Natural killer cell (primary cell): ENCODE data around the gene JAKMIP1. TPM values are rescaled to one million over a fixed set of nuclear protein-coding genes. Genes with fewer than 3 reads are reported as not detected.

Experiments used
- ATAC-seq, 3 donors: fragments of 150-1000 bp in 2 of 3; fragments of 200-7000 bp in 1 of 3; cut with Tn5 transposase; 1 replicate in 1 of 3; 2 replicates in 2 of 3; pipeline ENCODE4 v1.10.0; 2021; ENCODE audit warnings: mild to moderate bottlenecking in 2 of 3, moderate library complexity in 2 of 3
- DNase-seq, 2 donors: peaks; one replicate each; pipeline versions ENCODE4 v3.0.0 to v3.0.0-alpha.2; 2013 to 2021; ENCODE audit warnings: mixed read lengths in 1 of 2
- H3K27ac ChIP-seq: one replicate; pipeline ENCODE4 v1.5.1; 2013; ENCODE audit warnings: mild to moderate bottlenecking, low read length
- H3K27me3 ChIP-seq: one replicate; pipeline ENCODE4 v1.6.1; 2013; ENCODE audit warnings: low read length; ENCODE audit not compliant: control insufficient read depth, insufficient read depth
- H3K36me3 ChIP-seq: one replicate; pipeline ENCODE4 v1.6.1; 2013; ENCODE audit warnings: low read length; ENCODE audit not compliant: control insufficient read depth, insufficient read depth
- H3K4me1 ChIP-seq: one replicate; pipeline ENCODE4 v1.6.1; 2013; ENCODE audit warnings: low read length; ENCODE audit not compliant: control insufficient read depth, insufficient read depth
- H3K4me3 ChIP-seq: one replicate; pipeline ENCODE4 v1.5.1; 2013; ENCODE audit warnings: low read length
- H3K9me3 ChIP-seq: one replicate; pipeline ENCODE4 v1.6.1; 2013; ENCODE audit warnings: low read length; ENCODE audit not compliant: control insufficient read depth, insufficient read depth
- H3K27ac Mint-ChIP-seq, 2 donors: one replicate each; pipeline ENCODE4 v1.8.0; 2022; ENCODE audit warnings: mild to moderate bottlenecking in 2 of 2, mixed read lengths in 2 of 2, moderate library complexity in 1 of 2
- H3K27me3 Mint-ChIP-seq, 2 donors: one replicate each; pipeline ENCODE4 v1.8.0; 2022; ENCODE audit warnings: low read depth in 2 of 2, mixed read lengths in 2 of 2
- H3K36me3 Mint-ChIP-seq: one replicate; pipeline ENCODE4 v1.8.0; 2022; ENCODE audit warnings: mixed read lengths
- H3K4me1 Mint-ChIP-seq, 2 donors: one replicate each; pipeline ENCODE4 v1.8.0; 2022; ENCODE audit warnings: mixed read lengths in 2 of 2
- H3K4me3 Mint-ChIP-seq: one replicate; pipeline ENCODE4 v1.8.0; 2022; ENCODE audit warnings: mild to moderate bottlenecking, moderate library complexity, mixed read lengths
- H3K9me3 Mint-ChIP-seq, 2 donors: one replicate each; pipeline ENCODE4 v1.8.0; 2022; ENCODE audit warnings: mixed read lengths in 2 of 2
- CTCF ChIP-seq: fragments of 200-600 bp; IDR thresholded peaks from one replicate; pipeline ENCODE4 v1.8.0; 2022; ENCODE audit warnings: antibody characterized with exemption
- WGBS: methylation state at CpG from one replicate; pipeline ENCODE4 v1.1.7; 2013; ENCODE audit warnings: missing lambda C conversion rate; ENCODE audit not compliant: insufficient coverage; 5-methylcytosine and 5-hydroxymethylcytosine counted together
- intact Hi-C: fragments of 100-400 bp; cut with micrococcal nuclease; formaldehyde crosslinking; loops from one replicate; pipeline ENCODE4 v1.14.2; 2022
- total RNA-seq, 4 donors: library from RNA; stranded (reverse); fragments of 120-200 nt in 1 of 4; gene quantifications; one replicate each; pipeline versions ENCODE4 v1.2.3 to v1.2.4, GENCODE V29; 2013 to 2022

JAKMIP1 gene
- total RNA-seq, 3 donors from 2014 or later (not counting 1 experiment from before 2014, with no cell fraction given): 8.8 to 21.8 (median 16.4) TPM

GRCh38 chr4:5990446-5991160, 209.7 kb downstream of the JAKMIP1 start:
- Histone ChIP-seq H3K27me3 (no peaks in the 10 kb centered on the region), H3K4me1 (no peaks in the 10 kb centered on the region), H3K9me3 (no peaks in the 10 kb centered on the region), H3K27ac (no peak overlapping the region), H3K36me3 (no peaks in the 10 kb centered on the region), H3K4me3 (no peak overlapping the region)
- H3K27ac Mint-ChIP-seq: no peak overlapping the region
- H3K4me3 Mint-ChIP-seq: no peak overlapping the region
- no peaks in the 10 kb centered on the region for H3K4me1 Mint-ChIP-seq
- no peak for TF ChIP-seq CTCF
- ATAC-seq (no peak), DNase-seq (no peak)
- intact Hi-C loops: no loop called here
- H3K36me3 Mint-ChIP-seq: no peaks in the 10 kb centered on the region
- no peaks in the 10 kb centered on the region for H3K9me3 Mint-ChIP-seq
- 92% methylated on average over 16 of the region's 16 CpGs for WGBS
- peaks cover 0 to 14% of the 10 kb centered on the region in 2 donors for H3K27me3 Mint-ChIP-seq

GRCh38 chr4:5989236-5990225, 210.8 kb downstream of the JAKMIP1 start:
- H3K4me1 Mint-ChIP-seq: no peaks in the 10 kb centered on the region
- ATAC-seq (no peak), DNase-seq (no peak)
- Histone ChIP-seq H3K4me1 (no peaks in the 10 kb centered on the region), H3K27me3 (no peaks in the 10 kb centered on the region), H3K36me3 (no peaks in the 10 kb centered on the region), H3K27ac (no peak overlapping the region), H3K9me3 (no peaks in the 10 kb centered on the region), H3K4me3 (no peak overlapping the region)
- no peak for TF ChIP-seq CTCF
- peaks cover 5 to 6% of the 10 kb centered on the region in 2 donors for H3K9me3 Mint-ChIP-seq
- no peak overlapping the region for H3K4me3 Mint-ChIP-seq
- 76% methylated on average over 18 of the region's 18 CpGs for WGBS
- intact Hi-C loops: no loop called here
- H3K27me3 Mint-ChIP-seq: peaks cover 0 to 20% of the 10 kb centered on the region in 2 donors
- H3K36me3 Mint-ChIP-seq: peaks cover 6% of the 10 kb centered on the region
- no peak overlapping the region for H3K27ac Mint-ChIP-seq

GRCh38 chr4:5988086-5988845, 212.1 kb downstream of the JAKMIP1 start:
- Histone ChIP-seq H3K36me3 (no peaks in the 10 kb centered on the region), H3K27me3 (peaks cover 3% of the 10 kb centered on the region), H3K4me1 (no peaks in the 10 kb centered on the region), H3K27ac (no peak overlapping the region), H3K4me3 (no peak overlapping the region), H3K9me3 (peaks cover 3% of the 10 kb centered on the region)
- Mint-ChIP-seq H3K4me3 (no peak overlapping the region), H3K36me3 (peaks cover 18% of the 10 kb centered on the region), H3K4me1 (no peaks in the 10 kb centered on the region), H3K9me3 (peaks cover 10 to 16% of the 10 kb centered on the region in 2 donors), H3K27ac (no peak overlapping the region), H3K27me3 (peaks cover 4 to 32% of the 10 kb centered on the region in 2 donors)
- DNase-seq: no peak
- 84% methylated on average over 14 of the region's 14 CpGs for WGBS
- intact Hi-C loops: no loop called here
- no peak for TF ChIP-seq CTCF
- no peak for ATAC-seq
